Measurements from ENCODE around the gene PACRG.

PACRG gene

DNA sequence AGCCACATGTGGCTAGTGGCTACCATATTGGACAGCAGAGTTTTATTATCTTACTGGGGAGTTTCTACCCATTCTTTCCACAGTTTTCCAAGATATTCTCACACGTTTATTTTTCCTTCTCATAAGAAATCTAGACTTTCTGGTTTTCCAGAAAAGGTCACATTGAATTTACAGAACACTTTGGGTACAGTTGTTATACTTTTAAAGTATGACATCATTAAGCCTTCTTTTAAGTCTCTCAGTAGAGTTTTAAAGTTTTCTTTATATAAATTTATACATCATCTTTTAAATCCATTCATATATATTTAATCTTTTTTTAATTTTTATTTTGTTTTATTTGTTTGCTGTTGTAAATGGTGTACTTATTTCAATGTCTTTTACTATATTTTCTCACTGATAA, 486.5 kb downstream of the PACRG start:
- DNase-seq: no peak

DNA sequence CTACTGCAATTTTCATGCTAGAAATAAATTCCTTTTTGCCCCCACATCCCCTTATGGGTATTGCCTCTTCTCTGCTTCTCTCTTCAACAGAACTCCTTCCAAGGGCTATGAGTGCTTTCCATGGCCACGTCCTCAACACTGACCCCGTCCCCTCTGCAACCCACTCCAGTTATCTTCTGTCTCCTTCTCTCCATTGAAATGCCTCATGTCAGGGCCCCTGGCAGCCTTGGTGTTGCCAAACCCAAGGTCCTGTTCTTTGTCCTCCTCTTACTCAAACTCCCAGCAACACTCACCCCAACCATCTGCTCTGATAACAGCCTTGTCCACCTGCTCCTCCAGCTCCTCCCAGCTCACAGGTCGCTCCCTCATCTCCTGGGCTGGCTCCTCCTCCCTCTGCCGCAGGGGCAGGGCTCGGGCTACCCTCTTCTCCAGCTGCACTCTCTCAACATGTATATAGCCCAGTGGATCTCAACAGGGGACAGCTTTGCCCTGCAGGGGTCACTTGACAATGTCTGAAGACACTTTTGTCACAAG, 490.7 kb downstream of the PACRG start:
- DNase-seq: no peak

DNA sequence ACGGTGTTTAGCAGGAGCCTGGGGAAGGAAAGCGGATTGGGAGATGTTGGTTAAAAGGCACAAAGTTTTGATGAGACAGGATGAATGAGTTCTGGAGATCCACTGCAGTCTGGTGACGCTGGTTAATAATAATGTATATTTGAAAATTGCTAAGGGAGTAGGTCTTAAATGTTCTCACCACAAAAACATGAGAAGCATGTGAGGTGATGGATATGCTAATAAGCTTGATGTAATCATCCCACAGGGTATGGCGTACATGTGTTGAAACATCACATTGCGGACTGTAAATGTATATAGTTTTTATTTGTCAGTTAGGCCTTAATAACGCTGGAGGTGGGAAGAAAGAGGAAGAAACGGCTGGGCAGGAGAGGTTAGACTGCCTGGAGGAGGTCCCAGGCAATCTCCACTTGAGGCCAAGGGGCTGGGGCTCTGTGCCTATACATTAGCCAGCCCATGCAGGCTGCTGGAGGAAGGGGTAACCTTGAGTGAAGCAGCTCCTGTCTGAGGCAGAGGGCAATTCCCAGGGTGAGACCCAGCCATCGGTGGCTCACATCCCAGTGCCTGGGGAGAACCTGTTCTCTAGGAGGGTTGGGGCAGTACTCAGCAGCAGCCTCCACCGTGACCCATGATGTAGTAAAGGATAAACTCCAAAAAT, 498.5 kb downstream of the PACRG start:
- no peak for DNase-seq

DNA sequence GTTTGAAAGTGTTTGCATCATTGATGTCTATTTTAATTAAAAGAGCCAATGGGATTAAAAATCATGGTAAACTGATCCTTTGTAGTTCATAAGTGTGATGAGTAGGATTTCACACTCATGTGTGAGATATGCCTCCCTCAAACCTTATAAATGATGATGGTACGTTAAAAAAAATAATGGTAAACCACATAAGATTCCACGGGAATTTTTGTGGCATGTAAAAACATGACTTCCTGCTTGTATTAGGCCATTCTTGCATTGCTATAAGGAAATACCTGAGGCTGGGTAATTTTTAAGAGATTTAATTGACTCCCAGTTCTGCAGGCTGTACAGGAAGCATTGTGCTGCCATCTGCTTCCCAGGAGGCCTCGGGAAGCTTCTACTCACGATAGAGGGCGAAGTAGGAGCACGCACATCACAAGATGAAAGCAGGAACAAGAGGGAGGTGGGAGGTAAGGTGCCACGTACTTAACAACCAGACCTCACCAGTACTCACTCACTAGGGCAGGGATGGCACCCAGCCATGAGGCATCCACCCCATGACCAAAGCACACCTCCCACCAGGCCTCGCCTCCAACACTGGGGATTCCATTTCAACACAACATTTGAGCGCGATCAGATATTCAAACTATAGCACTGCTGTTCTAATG, 499.2 kb downstream of the PACRG start:
- DNase-seq: no peak

DNA sequence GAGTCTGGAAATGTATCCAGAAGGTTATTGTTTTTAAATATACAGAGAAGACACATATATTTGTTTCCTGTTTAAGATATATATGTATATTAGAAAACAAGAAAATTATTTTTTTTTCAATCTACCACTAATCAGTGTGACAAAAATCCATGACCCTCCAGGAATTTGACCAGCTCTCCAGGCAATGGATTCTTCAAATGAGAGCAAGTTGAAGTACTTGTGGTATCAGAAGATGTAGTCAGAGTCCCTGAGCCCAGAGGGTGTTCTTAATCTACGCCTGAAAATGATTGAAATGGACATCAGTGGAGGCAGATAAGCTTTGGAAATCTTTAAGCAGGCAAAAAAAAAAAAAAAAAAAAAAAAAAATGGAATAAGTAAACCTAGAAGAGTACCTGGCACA, 500.3 kb downstream of the PACRG start:
- no peak for DNase-seq

DNA sequence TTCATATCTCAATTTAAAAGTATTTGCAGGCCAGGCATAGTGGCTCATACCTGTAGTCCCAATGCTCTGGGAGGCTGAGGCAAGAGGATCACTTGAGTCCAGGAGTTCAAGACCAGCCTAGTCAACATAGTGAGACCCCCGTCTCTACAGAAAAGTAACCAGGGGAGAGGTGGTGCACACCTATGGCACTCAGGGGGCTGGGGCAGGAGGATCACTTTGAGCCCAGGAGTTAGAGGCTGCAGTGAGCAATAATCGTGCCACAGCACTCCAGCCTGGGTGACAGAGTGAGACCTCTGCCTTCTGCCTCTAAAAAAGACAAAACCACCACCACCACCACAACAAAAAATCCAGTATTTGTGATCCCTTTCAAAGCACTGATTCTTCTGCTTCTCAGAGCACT, 501.3 kb downstream of the PACRG start:
- DNase-seq: no peak

DNA sequence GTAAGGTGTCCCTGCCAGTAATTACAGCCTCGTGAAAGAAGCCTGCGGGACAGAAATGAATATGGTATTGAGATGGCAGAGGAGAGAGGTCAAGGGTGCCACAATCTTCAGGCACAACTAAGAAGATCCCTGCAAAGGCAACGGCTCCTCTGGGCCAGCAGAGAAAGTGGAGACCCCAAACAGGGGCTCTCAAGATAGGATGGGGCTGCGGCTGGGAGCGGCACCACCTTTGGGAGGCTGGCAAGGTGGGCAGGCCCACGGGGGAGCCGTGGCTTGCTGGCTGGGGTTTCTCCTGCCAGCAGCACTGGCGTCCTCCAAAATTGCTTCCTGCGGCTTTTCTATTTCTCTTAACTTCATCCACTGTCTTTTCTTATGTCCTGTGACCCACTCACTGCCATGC, 503.1 kb downstream of the PACRG start:
- no peak for DNase-seq

DNA sequence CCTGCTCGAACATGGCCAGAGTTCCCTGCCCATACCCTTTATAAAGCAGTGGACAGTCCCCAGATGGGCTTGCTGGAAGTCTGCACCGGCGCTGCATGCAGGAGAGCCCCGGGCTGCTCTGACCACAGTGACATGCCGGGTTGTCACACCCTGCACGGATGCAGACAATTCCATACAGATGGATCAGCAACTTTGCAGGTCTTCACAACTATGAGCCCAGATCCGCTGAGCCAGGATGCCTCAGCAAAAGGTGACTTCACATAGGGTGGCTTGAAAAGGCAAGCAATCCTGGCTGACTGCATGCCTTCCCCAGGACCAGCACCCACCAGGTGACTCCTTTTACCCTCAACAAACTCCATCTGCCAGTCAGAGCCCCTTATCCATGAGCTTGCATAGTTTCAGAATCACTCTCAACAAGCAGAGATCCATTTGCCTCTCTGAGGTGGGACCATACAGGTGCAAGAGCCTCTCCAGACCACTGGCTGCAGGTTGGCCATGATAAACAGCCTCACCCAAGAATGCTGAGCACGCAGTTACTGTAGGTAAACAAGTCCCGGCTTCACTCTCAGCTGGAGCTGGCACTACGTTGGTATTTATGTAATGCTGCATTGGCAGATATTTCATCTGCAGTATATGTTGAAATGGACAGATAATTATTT, 503.7 kb downstream of the PACRG start:
- DNase-seq: no peak

DNA sequence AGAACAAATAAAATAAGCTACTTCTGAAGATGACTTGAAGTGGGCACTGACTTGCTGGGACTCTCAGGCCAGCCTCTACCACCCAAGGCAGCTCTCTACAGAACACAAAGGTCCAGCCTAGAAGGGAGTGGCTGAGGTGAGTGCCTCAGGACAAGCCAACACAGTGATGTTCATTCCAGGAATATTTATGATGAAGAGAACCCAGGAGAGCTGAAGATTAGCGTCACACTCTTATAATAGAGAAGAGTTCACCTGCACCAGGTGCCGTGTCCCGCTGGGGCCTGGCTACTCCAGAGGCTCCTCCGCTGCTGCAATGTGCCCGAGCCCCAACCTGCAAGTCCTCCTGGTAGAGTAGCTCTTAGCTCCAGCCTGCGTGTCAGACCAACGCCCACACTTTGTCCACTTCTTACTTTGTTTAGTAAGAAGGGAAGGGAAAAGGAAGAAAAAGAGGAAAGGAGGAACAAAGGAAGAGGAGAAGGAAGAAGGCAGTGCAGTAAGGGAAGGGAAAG, 504.3 kb downstream of the PACRG start:
- no peak for DNase-seq

DNA sequence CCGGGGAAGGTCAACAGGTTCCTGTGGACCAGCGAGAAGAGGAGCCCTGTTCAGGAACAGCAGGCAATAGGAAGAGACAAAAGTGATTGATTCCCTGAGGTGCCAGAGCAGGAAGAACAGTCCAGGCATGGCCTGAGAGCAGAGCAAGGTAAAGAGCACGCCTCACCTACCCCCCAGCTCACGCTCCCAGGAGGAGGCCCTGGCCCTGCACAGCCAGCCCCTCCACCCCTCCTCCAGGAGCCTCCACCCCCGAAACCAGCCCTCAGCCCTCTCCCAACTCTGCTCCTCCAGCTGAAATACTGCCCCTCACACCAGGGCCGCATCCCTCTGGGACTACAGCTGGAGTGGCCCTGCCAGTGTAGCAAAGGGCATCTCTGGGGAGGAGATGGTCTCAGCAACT, 504.9 kb downstream of the PACRG start:
- DNase-seq: no peak

DNA sequence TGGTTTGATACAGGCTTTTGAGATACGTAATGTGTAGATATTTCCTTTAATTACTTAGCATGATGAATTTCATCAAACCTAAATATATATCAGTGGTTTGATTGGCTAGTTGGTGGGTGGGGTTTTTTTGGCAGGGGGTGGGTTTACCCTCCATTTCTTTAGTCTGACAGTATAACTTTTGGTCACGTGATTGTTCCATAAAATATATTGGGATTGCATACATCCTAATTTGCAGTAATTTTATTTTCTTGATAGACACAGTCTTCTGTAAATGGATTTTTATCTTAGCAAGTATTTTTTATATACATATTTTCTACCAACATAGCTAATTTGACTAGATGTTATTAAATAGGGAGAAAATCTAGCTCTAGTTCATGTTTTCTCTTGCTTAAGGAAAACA, 509.3 kb downstream of the PACRG start:
- DNase-seq: no peak

DNA sequence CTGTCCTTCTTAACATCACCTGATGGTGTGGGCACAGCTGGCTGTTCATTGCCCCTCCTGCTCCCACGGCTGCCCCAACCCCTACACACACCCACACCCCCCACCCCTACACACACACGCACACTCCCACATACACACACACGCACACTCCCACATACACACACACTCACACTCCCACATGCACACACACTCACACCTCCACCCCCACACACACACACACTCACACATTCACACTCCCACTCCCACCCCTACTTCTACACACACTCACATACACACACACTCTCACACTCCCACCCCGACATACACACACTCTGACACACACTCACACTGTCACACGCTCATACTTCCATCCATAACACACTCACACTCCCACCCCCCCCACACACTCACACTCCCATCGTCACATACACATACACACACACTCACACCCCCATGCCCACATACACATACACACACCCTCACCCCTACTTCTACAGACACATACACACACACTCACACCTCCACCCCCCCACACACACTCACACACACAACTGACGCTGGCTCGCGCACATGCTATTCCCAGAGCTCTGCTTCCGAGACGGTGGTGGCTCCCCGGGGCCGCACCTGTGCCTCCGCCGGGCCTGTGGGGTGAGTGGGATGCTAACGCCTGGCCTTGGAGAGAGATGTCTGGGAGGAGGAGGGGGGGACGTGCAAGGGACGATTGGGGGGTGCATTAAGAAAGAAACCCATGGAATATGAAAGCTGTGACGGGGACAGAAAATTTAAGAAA, 512.0 kb downstream of the PACRG start:
- DNase-seq: no peak

DNA sequence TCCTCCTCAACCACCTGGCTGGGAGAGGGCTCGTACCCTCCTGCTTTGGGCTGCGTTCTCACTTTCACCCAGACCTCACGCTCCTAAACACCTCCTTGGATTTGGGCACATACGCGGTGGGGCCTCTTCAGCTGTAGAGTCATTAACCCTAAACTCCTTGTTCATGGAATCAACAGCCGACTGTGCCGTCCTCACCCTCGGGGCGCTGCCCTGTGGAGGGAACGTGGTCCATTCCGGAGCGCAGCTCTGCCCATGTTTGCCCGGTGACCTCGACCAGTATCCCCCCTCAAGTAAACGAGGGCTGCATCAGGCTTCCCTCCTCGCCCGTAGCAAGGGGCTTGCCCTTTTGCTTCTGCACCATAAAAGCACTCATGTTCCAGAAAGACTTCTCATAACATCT, 512.8 kb downstream of the PACRG start:
- DNase-seq: no peak

DNA sequence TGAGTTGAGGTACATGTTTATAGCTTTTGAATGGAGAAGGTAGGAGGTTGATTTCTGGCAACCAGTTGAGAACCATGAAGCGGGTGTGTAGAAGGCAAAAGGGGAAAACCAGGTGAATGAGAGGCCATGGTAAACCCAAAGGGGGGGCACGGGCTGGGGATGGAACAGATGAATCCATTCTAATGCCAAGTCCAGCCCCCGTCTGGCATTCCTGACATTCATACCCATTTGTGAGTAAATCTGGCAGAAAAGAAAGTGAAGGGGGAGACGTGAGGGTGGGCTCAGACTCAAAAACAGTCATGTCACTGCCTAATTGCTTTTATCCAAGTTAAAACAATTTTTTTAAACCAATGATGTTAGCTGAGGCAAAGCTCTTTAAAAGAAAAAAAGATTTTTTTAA, 513.9 kb downstream of the PACRG start:
- DNase-seq: no peak

DNA sequence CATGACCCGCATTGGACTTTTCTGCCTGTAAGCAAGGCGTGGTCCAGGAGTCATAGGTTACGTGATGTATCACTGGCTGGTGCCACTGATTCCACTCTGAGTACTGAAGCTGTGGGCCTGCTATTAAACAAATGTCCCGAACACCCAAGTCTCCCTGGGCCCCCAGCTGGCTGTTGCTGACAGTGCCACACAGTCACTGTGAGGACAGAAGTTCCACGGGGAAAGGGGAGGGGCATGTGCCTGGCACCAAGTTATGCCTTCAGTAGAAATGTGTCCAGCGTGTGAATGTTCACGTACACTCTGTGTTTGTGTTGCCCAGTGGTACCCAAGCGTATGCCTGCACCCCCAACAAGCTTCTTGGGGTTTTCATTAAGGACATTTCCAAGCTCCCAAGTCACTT, 515.3 kb downstream of the PACRG start:
- DNase-seq: no peak

DNA sequence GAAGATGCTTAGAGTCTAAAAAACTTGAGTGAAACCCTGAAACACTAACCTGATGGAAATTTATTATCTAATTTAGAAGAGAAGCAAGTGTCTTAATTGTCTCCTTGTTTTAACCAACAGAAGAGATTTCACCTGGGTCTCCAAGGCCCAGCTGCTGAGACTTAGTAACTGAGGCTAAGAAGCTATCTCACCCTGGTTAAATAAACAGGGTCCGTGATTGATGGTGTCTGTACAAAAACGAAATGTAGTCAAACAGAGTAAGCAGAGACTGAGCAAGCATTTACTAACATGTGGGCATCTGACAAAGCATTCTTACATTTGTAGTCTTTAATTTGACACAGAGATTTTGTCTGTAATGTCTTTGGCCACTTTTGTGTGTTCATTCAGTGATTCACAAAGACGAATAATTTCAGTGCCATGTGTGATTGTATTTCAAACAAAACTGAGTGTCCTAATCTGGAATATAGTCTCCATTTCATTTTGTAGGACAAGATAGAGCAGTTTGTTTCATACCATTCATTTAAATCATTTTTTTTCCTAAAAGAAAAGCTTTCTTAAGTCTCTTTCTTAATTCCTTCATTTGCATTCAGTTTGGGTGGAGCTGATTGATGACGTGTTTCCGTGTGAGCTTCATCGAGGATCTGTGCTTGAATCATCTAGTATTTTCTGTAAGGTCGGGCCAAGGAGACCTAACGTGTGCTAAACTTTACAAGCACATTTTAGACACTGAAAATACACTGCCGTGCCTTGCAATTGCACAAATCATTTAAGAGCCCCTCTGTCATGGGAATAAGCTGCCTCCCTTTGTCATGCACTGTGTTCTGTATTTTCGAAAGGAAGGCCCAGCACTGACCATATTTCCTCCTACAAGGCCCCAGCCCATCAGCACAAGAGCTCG, 516.2 kb downstream of the PACRG start:
- DNase-seq: no peak

DNA sequence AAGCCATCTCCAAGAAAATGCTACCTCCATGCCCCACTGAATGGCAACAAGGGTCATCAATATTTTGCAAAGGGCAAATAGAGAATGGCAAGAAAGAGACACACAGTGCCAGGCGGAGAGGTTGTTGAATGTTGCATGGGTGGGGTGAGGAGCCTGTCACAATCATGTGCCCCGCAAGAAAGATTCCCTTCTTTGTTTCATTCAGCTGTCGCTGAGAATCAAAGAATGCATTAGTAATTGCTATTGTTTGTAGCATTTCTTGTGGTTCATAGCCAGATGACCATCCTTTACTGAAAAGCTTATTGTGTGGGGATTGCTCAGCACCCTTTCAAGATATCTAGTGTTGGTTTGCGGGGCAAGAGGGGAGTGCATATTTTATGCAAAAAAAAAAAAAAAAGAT, 520.3 kb downstream of the PACRG start:
- DNase-seq: no peak

DNA sequence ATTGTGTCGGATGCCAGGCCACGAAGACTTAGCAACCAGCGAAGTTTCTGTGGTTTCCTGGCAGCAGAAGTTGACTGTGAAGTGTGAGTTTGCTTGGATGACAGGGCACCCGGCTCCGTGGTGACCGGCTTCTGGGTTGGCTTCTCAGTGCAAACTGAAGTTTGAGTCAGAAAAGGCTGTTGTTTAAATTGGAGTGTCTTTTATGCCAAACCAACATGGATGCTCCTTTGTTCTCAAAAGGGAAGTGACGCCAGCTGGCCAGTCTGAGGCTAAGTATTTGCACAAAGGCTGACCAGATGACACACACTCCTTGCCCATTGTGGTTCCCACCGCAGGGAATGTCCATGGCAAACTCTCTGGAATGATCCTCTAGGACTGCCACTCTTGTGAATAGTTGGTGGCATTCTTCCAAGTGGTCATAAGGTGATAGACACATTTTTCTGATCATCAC, 521.9 kb downstream of the PACRG start:
- DNase-seq: no peak

DNA sequence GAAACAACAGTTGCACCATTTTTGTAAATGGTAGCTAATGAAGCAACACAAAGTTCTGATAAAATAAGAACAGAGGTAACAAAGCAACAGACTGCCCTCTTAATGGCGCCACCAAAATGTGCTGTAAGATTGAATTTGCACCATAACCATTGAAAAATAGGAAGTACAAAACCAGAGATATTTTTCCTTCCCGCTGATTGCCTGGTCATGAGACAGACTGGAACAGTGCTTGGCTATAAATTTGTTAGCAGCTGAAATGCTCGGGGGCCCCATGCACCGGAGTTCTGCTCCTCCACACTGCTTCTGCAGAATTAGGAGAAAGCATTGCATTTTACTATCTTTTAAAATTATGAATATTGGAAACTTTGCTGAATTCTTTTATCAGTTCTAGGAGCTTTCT, 522.3 kb downstream of the PACRG start:
- no peak for DNase-seq

DNA sequence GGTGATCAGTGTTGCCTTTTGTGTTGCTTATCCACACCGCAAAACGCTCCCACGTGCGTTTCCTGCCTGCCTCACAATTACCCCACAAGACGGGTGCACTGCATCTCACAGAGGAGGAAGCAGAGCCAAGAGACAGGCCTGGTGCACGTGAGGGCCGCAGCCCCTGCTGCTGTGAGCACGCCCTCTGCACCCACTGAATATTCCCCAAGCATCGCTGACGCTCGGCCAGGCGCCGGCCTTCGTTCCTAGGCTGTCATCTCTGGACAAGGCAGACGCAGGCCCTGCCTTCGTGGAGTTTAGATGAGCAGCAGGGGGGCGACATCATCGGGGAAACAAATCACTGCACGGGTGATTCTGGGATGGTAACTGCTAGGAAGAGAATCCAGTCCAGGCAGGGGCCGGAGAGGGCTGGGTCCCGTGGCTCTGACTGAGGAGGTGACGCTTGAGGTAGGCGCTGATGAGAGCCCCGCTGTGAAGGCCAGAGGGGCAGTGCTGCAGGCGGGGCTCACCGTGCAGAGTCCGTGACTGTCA, 524.4 kb downstream of the PACRG start:
- DNase-seq: no peak

DNA sequence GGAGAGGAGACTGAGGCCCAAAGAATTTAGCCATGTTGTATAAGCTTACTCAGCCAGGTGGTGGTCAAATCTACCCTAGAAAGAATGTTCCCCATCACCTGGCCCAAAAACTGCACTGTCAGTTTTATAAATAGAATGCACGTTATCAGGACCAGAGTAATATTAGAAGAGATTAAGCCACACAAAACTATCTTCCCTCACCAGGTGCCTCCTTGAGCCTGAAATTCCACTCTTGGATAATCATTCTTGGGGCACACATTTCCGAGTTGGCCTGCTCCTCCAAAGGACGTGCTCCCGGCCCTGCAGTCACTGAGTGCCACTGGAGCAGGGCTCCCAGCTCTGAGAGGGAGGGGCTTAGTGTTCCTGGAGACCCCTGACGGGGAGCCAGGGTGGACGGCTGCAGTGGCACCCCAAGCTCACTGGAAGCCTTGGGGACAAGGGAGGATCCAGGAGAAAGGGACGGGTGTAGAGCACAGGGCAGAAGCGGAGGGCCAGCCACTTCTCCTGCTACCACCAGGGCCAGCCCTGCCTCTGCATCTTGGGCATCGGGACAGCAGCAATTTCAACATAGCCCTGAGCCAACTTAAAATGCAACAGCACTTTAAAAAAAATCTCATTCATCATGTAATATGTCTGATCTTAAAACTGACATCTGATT, 525.9 kb downstream of the PACRG start:
- DNase-seq: no peak
